Liver (tissue), 9 donors: ENCODE data around the gene ZSWIM7. TPM values are rescaled to one million over a fixed set of nuclear protein-coding genes. Genes with fewer than 3 reads are reported as not detected.

Experiments
- DNase-seq: peaks from one replicate; pipeline ENCODE4 v3.0.0-alpha.2; 2017; ENCODE audit warnings: low spot score
- H3K27ac ChIP-seq, 2 donors: one replicate each; pipeline ENCODE4 v1.7.0; 2013; ENCODE audit warnings: inconsistent platforms in 2 of 2, low read length in 2 of 2, control low read depth in 1 of 2, low read depth in 1 of 2, mild to moderate bottlenecking in 1 of 2
- H3K27me3 ChIP-seq, 4 donors: one replicate each; pipeline versions ENCODE4 v1.6.1 to v1.7.0; 2013; ENCODE audit warnings: low read length in 3 of 4, inconsistent platforms in 1 of 4, mild to moderate bottlenecking in 1 of 4, moderate library complexity in 1 of 4; ENCODE audit not compliant: control insufficient read depth in 4 of 4, insufficient read depth in 4 of 4
- H3K36me3 ChIP-seq, 4 donors: one replicate each; pipeline versions ENCODE4 v1.6.1 to v1.7.0; 2013; ENCODE audit warnings: low read length in 3 of 4, mild to moderate bottlenecking in 3 of 4, low read depth in 1 of 4, moderate library complexity in 1 of 4; ENCODE audit not compliant: control insufficient read depth in 4 of 4, insufficient read depth in 3 of 4
- H3K4me1 ChIP-seq, 4 donors: one replicate each; pipeline versions ENCODE4 v1.6.1 to v1.7.0; 2013; ENCODE audit warnings: low read length in 3 of 4, mild to moderate bottlenecking in 3 of 4, moderate library complexity in 1 of 4; ENCODE audit not compliant: control insufficient read depth in 4 of 4, insufficient read depth in 4 of 4
- H3K4me3 ChIP-seq, 3 donors: one replicate each; pipeline versions ENCODE4 v1.6.1 to v1.7.0; 2013; ENCODE audit warnings: low read length in 3 of 3, control low read depth in 1 of 3, low read depth in 1 of 3, mild to moderate bottlenecking in 1 of 3
- H3K9ac ChIP-seq, 2 donors: one replicate each; pipeline ENCODE4 v1.7.0; 2013; ENCODE audit warnings: low read length in 2 of 2, mild to moderate bottlenecking in 2 of 2, moderate library complexity in 2 of 2, control low read depth in 1 of 2, low read depth in 1 of 2
- H3K9me3 ChIP-seq, 4 donors: one replicate each; pipeline versions ENCODE4 v1.6.1 to v1.7.0; 2013; ENCODE audit warnings: low read length in 3 of 4; ENCODE audit not compliant: control insufficient read depth in 4 of 4
- CTCF ChIP-seq: fragments of 150-350 bp; IDR thresholded peaks from 2 replicates; pipeline ENCODE4 v1.5.1; 2017; ENCODE audit warnings: improper control_type of control experiment, low read depth, low read length; ENCODE audit not compliant: missing input control
- EGR1 ChIP-seq, 2 donors: IDR thresholded peaks; 2 replicates each; pipeline ENCODE4 v1.6.1; 2016 to 2018; ENCODE audit warnings: antibody characterized with exemption in 2 of 2, low read depth in 2 of 2
- FOXA1 ChIP-seq: IDR thresholded peaks from 2 replicates; pipeline ENCODE4 v1.6.1; 2016; ENCODE audit warnings: antibody characterized with exemption
- FOXA2 ChIP-seq: IDR thresholded peaks from 2 replicates; pipeline ENCODE4 v1.6.1; 2016; ENCODE audit warnings: antibody characterized with exemption
- GABPA ChIP-seq, 2 donors: IDR thresholded peaks in 1 of 2; conservative IDR thresholded peaks in 1 of 2; 2 replicates each; pipeline ENCODE4 v1.6.1; 2016; ENCODE audit warnings: antibody characterized with exemption in 2 of 2, mild to moderate bottlenecking in 1 of 2, moderate library complexity in 1 of 2
- HNF4A ChIP-seq, 2 donors: conservative IDR thresholded peaks; 2 replicates each; pipeline ENCODE4 v1.6.1; 2016; ENCODE audit warnings: antibody characterized with exemption in 2 of 2, mild to moderate bottlenecking in 2 of 2
- HNF4G ChIP-seq: IDR thresholded peaks from 2 replicates; pipeline ENCODE4 v1.6.1; 2016; ENCODE audit warnings: antibody characterized with exemption
- JUND ChIP-seq, 2 donors: IDR thresholded peaks; 2 replicates each; pipeline ENCODE4 v1.6.1; 2016; ENCODE audit warnings: antibody characterized with exemption in 2 of 2
- NR2F2 ChIP-seq: IDR thresholded peaks from 2 replicates; pipeline ENCODE4 v1.6.1; 2016; ENCODE audit warnings: antibody characterized with exemption
- RAD21 ChIP-seq, 2 donors: IDR thresholded peaks; 2 replicates each; pipeline ENCODE4 v1.6.1; 2016; ENCODE audit warnings: antibody characterized with exemption in 2 of 2, mild to moderate bottlenecking in 2 of 2
- REST ChIP-seq: IDR thresholded peaks from 2 replicates; pipeline ENCODE4 v1.6.1; 2016; ENCODE audit warnings: antibody characterized with exemption, mild to moderate bottlenecking
- RXRA ChIP-seq, 2 donors: IDR thresholded peaks; 2 replicates each; pipeline ENCODE4 v1.6.1; 2017 to 2018; ENCODE audit warnings: antibody characterized with exemption in 2 of 2, mild to moderate bottlenecking in 1 of 2
- SP1 ChIP-seq: IDR thresholded peaks from 2 replicates; pipeline ENCODE4 v1.6.1; 2018; ENCODE audit warnings: antibody characterized with exemption, mild to moderate bottlenecking
- TAF1 ChIP-seq: conservative IDR thresholded peaks from 2 replicates; pipeline ENCODE4 v1.6.1; 2016; ENCODE audit warnings: antibody characterized with exemption, mild to moderate bottlenecking
- YY1 ChIP-seq: IDR thresholded peaks from 2 replicates; pipeline ENCODE4 v1.6.1; 2016; ENCODE audit warnings: antibody characterized with exemption, mild to moderate bottlenecking
- ZBTB33 ChIP-seq: IDR thresholded peaks from 2 replicates; pipeline ENCODE4 v1.6.1; 2016; ENCODE audit warnings: antibody characterized with exemption
- WGBS: extraction: QIAGEN DNeasy Blood & Tissue Kit; methylation state at CpG from one replicate; pipeline ENCODE4 v1.1.7; 2013; 5-methylcytosine and 5-hydroxymethylcytosine counted together
- polyA plus RNA-seq, 2 donors: library from polyadenylated mRNA; stranded (reverse) in 1 of 2; unstranded in 1 of 2; fragments of 200-250 nt in 1 of 2; fragments of >200 nt in 1 of 2; fragmentation: Nextera tagmentation in 1 of 2; extraction: Ambion mirVana in 1 of 2; gene quantifications; one replicate each; pipeline versions ENCODE4 v1.2.1 to v1.2.3, GENCODE V29; 2013 to 2015
- total RNA-seq, 2 donors: library from RNA; depleted of rRNA; stranded (reverse); fragments of >200 nt; gene quantifications; one replicate each; pipeline ENCODE4 v1.2.3, GENCODE V29; 2014
- TF ChIP-seq, protein P1 (sequence below): IDR thresholded peaks from 2 replicates; pipeline ENCODE4 v1.6.1; 2016; ENCODE audit warnings: antibody characterized with exemption
- TF ChIP-seq, protein P2 (sequence below): IDR thresholded peaks from 2 replicates; pipeline ENCODE4 v1.6.1; 2016; ENCODE audit warnings: antibody characterized with exemption
- donor health status: healthy.
- donor health status: healthy.
- donor health status: healthy.
- donor health status: healthy.
- donor health status: healthy.

ZSWIM7 gene
- total and polyA plus RNA-seq, 4 donors = 7.1 to 27.0 (median 13.8) TPM

- DNase-seq = no peak
- H3K27me3 ChIP-seq = no peaks in the 10 kb centered on the region
- no peak overlapping the region for H3K9ac ChIP-seq
- no peak for TF ChIP-seq ZBTB33
- no peak for TF ChIP-seq SP1
- no peak for TF ChIP-seq YY1
- no peak for TF ChIP-seq EGR1 (IDR thresholded peaks at IDR 0.05; ENCODE audit: low read depth in 2 of 2)
- TF ChIP-seq, protein P1, sequence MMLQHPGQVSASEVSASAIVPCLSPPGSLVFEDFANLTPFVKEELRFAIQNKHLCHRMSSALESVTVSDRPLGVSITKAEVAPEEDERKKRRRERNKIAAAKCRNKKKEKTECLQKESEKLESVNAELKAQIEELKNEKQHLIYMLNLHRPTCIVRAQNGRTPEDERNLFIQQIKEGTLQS = no peak
- no peak for TF ChIP-seq HNF4G
- TF ChIP-seq RAD21 (IDR thresholded peaks at IDR 0.05) = no peak
- TF ChIP-seq TAF1 = no peak
- TF ChIP-seq FOXA1 = no peak
- no peak for TF ChIP-seq RXRA (IDR thresholded peaks at IDR 0.05)
- no peak for TF ChIP-seq NR2F2
- TF ChIP-seq CTCF = no peak
- TF ChIP-seq FOXA2 = no peak
- TF ChIP-seq, protein P2, sequence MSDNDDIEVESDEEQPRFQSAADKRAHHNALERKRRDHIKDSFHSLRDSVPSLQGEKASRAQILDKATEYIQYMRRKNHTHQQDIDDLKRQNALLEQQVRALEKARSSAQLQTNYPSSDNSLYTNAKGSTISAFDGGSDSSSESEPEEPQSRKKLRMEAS = no peak
- no peak for TF ChIP-seq HNF4A (conservative IDR thresholded peaks at IDR 0.05)
- no peak for TF ChIP-seq REST
- TF ChIP-seq JUND (IDR thresholded peaks at IDR 0.05) = no peak
- TF ChIP-seq GABPA (IDR thresholded peaks at IDR 0.05 in 1 of 2, conservative IDR thresholded peaks at IDR 0.05 in 1 of 2) = no peak
- H3K4me1 ChIP-seq = peaks cover 3 to 11% (median 7%) of the 10 kb centered on the region in 4 donors
- H3K27ac ChIP-seq = no peak overlapping the region
- no peaks in the 10 kb centered on the region for H3K36me3 ChIP-seq
- 98% methylated on average over 8 of the region's 8 CpGs for WGBS
- no peak overlapping the region for H3K4me3 ChIP-seq
- no peaks in the 10 kb centered on the region for H3K9me3 ChIP-seq
Observed at GRCh38 chr17:15969463-15969862, 30.0 kb downstream of the ZSWIM7 start.
